Uterus (tissue), 4 donors: ENCODE results near the gene PANK2. TPM values are rescaled to one million over a fixed set of nuclear protein-coding genes. Genes with fewer than 3 reads are reported as not detected.
"Not testable (repeated sequence)": the region's sequence is repeated elsewhere in the genome, so short reads cannot be mapped to it uniquely, and the experiment has no call there.

Source experiments
- DNase-seq, 2 donors: peaks; one replicate each; pipeline ENCODE4 v3.0.0-alpha.2; 2019 to 2020
- H3K27ac ChIP-seq, 2 donors: fragments of 200-600 bp; sonication (generic); 1 replicate in 1 of 2; 2 replicates in 1 of 2; pipeline ENCODE4 v1.5.1; 2016 to 2018
- H3K27me3 ChIP-seq, 2 donors: fragments of 200-600 bp; sonication (generic); one replicate each; pipeline ENCODE4 v1.5.1; 2018 to 2019; ENCODE audit warnings: control low read depth in 1 of 2
- H3K36me3 ChIP-seq, 2 donors: fragments of 200-600 bp; sonication (generic); one replicate each; pipeline ENCODE4 v1.5.1; 2019; ENCODE audit warnings: control low read depth in 1 of 2
- H3K4me1 ChIP-seq, 2 donors: fragments of 200-600 bp; sonication (generic); one replicate each; pipeline ENCODE4 v1.5.1; 2018 to 2019; ENCODE audit warnings: control low read depth in 1 of 2
- H3K4me3 ChIP-seq, 2 donors: fragments of 200-600 bp; sonication (generic); 1 replicate in 1 of 2; 2 replicates in 1 of 2; pipeline ENCODE4 v1.5.1; 2018 to 2019; ENCODE audit warnings: mild to moderate bottlenecking in 1 of 2
- H3K9me3 ChIP-seq, 2 donors: fragments of 200-600 bp; sonication (generic); one replicate each; pipeline ENCODE4 v1.5.1; 2019; ENCODE audit warnings: control low read depth in 1 of 2
- CTCF ChIP-seq, 4 experiments: fragments of 200-600 bp in 2 of 4; fragments of 450-650 bp in 2 of 4; sonication (generic) in 2 of 4; IDR thresholded peaks; one replicate each; pipeline ENCODE4 v1.5.1; 2016 to 2019; ENCODE audit warnings: antibody characterized with exemption in 4 of 4, mild to moderate bottlenecking in 2 of 4, moderate library complexity in 1 of 4
- POLR2A ChIP-seq, 2 donors: fragments of 450-650 bp; IDR thresholded peaks; one replicate each; pipeline ENCODE4 v1.6.1; 2016; ENCODE audit warnings: antibody characterized with exemption in 2 of 2, mild to moderate bottlenecking in 1 of 2, moderate library complexity in 1 of 2
- intact Hi-C: fragments of 100-400 bp; cut with DNase I; formaldehyde crosslinking; loops from one replicate; pipeline ENCODE4 v1.15.1; 2023; ENCODE audit warnings: low total_unique reads
- total RNA-seq, 4 donors: library from RNA; depleted of rRNA in 3 of 4; stranded (reverse); fragments of >200 nt in 3 of 4; gene quantifications; one replicate each; pipeline versions ENCODE4 v1.1.0 to v1.2.4, GENCODE V29; 2014 to 2023
- donor health status: DM: yes; HTN: yes; CAD: no.

Gene PANK2
- total RNA-seq, 4 donors from 2014 or later = 18.2 to 82.0 (median 53.5) TPM

- Histone ChIP-seq H3K27me3 (no peaks in the 10 kb centered on the region), H3K9me3 (no peaks in the 10 kb centered on the region), H3K27ac (no peak overlapping the region), H3K4me3 (no peak overlapping the region), H3K4me1 (no peaks in the 10 kb centered on the region), H3K36me3 (no peaks in the 10 kb centered on the region)
- intact Hi-C loops = no loop called here
- TF ChIP-seq CTCF (IDR thresholded peaks at IDR 0.05) (no peak), POLR2A (IDR thresholded peaks at IDR 0.05) (no peak)
- no peak for DNase-seq
Measured at GRCh38 chr20:3904224-3904623, 15.0 kb downstream of the PANK2 start.

GRCh38 chr20:3904857-3905256 is 15.7 kb downstream of the PANK2 start:
- no peaks in the 10 kb centered on the region for H3K27me3 ChIP-seq
- no peak overlapping the region for H3K4me3 ChIP-seq
- no peak for DNase-seq
- no peaks in the 10 kb centered on the region for H3K4me1 ChIP-seq
- H3K9me3 ChIP-seq = no peaks in the 10 kb centered on the region
- intact Hi-C loops = no loop called here
- H3K27ac ChIP-seq = no peak overlapping the region
- no peaks in the 10 kb centered on the region for H3K36me3 ChIP-seq
- TF ChIP-seq CTCF (IDR thresholded peaks at IDR 0.05) = no peak
- no peak for TF ChIP-seq POLR2A (IDR thresholded peaks at IDR 0.05)

- H3K4me3 ChIP-seq, H3K27ac ChIP-seq, H3K27me3 ChIP-seq, H3K4me1 ChIP-seq, H3K9me3 ChIP-seq, DNase-seq, intact Hi-C loops, H3K36me3 ChIP-seq: not testable (repeated sequence)
Measured at GRCh38 chr20:3906744-3907721, 17.8 kb downstream of the PANK2 start.

DNA sequence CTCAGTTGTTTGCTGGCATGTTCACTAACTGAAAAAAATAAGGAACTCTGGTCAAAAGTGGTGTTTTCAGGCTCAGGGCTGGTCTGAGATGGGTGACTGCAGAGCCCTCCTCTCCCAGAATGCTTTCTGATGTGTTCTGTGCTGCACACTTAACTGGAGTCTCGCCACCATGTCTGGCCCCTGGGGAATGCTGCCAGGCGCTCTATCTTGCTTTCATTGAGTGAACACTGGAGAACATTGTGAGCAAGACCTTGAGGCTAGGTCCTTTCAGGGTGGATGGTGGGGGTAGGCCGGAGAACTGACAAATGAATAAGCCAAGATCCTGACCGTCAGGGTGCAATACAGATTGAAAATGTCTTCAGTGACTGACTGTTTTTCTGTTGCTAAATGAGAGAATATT is 19.5 kb downstream of the PANK2 start:
- Histone ChIP-seq H3K4me1 (no peaks in the 10 kb centered on the region), H3K27me3 (no peaks in the 10 kb centered on the region), H3K9me3 (no peaks in the 10 kb centered on the region), H3K36me3 (no peaks in the 10 kb centered on the region), H3K27ac (no peak overlapping the region), H3K4me3 (no peak overlapping the region)
- DNase-seq = no peak
- intact Hi-C loops = no loop called here
- no peak for TF ChIP-seq POLR2A (IDR thresholded peaks at IDR 0.05)
- no peak for TF ChIP-seq CTCF (IDR thresholded peaks at IDR 0.05)

GRCh38 chr20:3909952-3910366 is 20.8 kb downstream of the PANK2 start:
- intact Hi-C loops = no loop called here
- no peak for DNase-seq
- Histone ChIP-seq H3K4me1 (no peaks in the 10 kb centered on the region), H3K9me3 (no peaks in the 10 kb centered on the region), H3K27me3 (no peaks in the 10 kb centered on the region), H3K4me3 (no peak overlapping the region), H3K36me3 (no peaks in the 10 kb centered on the region), H3K27ac (no peak overlapping the region)
- TF ChIP-seq CTCF (IDR thresholded peaks at IDR 0.05) (no peak), POLR2A (IDR thresholded peaks at IDR 0.05) (no peak)
